Ammon's horn (tissue), 1 donor: Measurements from ENCODE around the gene CDH11.

ENCODE experiments used
- DNase-seq: peaks from one replicate; pipeline ENCODE4 v3.0.0-alpha.2; 2016; ENCODE audit warnings: low spot score

CDH11 gene

DNA sequence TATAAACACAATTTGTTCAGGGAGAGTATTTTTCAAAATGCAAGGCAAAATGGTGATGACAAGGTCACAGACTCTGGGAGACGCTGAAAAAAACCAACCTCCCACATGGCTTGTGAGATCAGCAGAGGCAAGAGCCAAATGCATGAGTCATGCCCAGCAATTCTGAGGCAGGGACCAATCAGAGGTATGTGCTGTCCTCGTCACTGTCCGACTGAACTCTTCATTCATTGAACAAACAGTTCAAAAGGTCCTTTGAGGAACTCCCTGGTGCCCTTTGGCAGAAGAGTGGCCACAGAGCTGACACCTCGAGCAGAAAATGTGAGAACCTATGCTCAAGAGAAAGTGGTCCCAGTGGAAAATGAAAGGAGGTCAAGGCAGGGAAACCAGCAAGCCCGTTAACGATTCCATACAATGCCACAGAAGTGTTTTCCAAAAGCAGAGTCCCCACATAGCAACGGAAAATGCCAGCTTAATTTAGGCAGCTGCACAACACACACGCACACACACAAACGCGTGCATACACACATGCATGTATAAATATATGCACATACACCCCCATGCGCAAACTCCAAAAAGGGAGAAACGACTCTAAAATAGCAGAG, 50.9 kb downstream of the CDH11 start:
- peak; percentile 96 for DNase-seq

DNA sequence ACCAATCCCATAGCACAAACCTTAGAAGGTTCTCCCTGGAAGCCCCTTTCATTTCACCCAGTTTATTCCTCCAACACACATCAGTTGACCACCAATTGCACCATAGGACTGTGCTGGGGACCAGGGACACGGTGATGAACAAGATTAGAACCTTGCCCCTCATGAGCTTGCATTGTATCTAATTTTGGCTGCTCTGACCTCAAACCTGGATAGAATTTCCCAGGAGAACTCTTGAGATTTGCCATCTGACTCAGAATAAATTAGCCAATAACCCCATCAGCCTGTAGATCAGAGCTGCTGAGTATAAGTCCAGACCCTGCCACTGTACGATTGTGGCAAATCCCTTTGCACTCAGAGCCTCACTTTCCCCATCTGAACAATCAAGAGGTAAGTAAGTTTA, 52.1 kb downstream of the CDH11 start:
- DNase-seq = no peak

DNA sequence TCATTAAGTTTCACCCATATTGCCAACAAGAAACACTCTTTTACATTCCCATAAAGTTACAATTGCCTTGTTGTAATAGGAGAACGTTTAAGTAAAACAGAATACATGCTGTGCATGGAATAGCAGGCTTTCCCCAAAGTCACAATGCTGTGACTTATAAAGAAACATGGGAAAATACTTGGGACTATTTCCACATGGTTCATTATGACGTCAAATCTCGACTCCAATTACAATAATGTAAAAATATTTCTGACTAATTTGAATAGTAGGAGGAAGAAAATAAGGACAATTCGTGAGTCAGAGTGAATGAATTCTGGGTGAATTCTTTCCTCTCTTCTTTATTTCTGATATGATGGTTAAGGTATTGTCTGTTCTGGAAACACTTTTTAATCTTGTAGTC, 52.8 kb downstream of the CDH11 start:
- no peak for DNase-seq

DNA sequence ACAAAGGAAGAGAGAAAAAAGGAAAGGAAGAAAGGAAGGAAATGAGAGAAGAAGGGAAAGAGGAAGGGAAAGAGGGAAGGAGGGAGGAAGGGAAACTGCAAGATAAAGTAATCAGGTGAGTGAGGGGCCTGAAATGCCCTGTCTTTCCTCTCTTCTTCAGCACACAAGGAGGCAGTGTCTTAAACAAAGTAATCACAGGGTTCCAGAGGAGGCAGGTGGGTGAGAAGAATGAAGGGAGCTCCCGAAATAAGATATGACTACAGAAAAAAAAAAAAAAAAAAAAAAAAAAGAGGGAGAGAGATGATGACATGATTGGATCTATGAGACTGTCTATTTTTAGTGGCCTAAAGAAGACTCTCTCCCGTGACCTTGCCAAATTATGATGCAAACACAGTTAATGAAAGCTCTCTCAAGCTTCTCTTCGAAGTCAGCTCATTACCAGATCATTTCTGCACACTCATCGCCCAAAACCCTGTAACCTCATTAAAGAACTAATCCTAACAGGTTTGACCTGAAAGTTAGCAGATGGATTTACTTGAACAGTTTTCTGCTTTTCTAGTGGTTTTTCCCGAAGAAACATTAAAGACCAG, 53.6 kb downstream of the CDH11 start:
- no peak for DNase-seq

DNA sequence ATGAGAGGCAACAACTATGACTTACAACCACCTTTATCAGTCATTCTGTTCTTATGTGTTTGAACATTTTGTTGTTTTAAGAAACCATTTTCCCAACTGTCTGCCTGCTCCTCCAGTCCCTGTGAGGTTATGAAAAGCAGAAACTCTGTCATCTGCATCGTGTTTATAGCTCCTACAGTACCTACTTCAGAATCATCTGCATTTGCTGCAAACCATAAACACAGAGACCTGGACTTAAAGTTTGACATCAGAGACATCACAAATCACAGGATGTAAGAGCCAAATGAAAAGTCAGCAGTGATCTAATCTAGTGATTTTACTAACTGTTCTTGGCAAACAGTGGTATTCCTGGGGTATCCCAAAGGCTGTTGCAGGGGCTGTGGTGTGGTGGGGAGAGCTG, 55.2 kb downstream of the CDH11 start:
- no peak for DNase-seq

DNA sequence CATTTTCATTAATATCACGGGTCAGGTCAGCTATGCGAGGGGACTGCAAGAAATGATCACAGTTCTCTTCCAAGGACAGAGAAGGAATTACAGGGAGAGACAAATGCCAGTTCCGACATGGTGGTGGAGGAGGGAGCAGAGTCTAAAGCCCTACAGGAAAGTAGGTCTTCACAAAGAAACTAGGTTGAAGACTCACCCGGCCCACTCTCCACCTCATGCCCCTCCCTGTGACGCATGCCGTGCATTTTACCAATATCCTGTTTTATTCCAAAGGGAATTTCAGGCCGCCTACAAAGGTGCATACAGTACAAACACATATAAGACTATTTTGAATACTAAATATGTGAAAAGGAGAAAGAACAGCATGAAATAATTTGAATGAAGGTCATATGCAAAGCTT, 56.8 kb downstream of the CDH11 start:
- no peak for DNase-seq

DNA sequence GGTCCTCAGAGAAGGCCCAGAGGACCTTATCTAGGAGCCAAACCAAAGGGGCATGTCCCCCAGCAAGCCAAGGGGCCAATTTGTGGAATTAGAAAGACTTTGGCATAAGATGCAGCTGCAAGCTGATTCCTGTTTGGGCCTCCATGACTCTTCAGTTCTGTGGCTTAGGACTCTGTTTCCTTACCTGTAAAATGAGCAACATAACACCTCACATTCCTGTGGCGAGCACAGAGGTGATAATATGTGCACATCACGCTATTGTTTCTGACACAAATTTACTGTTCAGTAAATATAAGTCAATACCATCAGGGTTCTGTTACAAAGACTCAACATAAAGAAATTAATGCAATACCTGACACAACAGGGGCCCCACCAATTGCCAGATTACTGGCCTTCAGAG, 57.7 kb downstream of the CDH11 start:
- DNase-seq = no peak

DNA sequence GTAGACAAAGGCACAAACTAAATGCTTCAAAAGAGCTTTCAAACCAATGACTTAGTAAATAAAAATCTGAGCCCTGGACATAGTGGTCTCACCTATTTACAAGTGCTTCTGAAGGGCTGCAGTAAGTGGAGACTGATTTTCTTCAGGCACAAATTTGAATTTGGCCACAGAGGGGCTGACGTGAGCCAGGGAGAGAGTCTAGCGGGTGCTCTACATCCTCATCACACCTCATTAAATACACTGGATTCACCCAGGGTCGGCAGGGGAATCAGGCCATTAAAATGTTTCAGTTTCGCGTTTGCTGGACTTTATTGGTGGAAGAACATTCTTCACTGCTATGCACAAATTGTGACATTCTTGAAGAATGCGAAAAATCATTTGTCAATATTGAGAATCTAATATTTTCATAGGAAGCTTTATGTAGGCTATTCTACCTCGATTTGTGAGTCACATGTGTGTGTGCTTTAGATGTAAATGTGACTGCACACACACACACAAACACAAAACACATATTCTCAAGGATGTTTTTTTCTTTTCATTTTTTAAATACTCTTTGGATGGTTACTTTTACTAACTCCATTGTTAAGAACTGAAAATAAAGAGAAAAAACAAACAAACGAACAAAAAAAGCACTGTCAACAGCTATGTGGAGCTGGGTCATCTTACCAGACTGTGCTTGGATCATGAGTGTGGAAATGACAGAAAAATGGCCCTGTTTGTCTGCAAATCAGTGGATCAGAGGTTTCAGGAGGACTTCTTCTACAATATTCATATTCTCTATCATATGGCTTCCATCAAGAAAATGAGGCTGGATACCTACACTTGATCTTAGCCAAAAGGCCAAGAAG, 58.9 kb downstream of the CDH11 start:
- peak; percentile 63 for DNase-seq

DNA sequence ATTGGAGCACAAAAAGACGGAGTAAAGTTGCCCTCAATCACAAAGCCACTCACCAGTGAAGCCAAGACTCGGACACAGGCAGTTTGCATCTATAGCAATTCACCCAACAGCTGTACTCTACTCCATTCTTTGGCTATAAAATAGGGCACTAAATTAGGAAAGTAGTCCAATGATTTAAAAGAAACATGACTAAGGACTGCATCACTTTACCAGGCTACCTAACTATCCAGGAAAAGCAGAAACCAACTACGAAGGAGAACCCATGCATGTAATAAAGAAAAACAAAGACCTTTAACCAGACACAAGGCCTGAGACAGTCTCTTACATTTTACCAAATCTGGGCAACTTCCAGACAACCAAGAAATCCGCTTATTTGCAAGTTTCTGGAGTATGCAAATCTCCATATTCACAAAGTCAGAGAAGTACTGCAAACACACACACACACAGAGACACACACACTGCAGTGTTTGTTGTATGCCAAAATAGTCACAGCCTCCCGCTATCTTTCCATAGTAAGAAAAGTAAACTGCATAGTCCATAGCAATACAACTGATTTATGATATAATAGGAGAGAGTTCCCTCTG, 59.8 kb downstream of the CDH11 start:
- no peak for DNase-seq

DNA sequence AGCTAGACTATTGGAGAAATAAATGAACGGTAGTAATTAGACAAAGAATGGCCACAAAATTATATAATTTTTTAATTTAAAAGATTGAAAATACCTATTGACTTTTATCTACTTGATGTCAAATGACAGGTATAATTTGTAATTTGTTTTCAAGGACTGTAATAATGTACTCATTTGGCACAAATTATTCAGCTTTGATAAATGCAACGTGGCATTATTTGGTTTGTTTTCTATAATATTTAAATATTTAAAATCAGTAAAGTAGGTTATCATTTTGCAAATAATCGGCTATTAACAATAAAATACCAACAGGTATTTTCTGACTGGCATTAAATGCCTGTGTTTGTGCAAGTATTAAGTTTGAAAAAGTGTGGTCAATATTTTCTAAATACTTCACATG, 60.6 kb downstream of the CDH11 start:
- DNase-seq = no peak

DNA sequence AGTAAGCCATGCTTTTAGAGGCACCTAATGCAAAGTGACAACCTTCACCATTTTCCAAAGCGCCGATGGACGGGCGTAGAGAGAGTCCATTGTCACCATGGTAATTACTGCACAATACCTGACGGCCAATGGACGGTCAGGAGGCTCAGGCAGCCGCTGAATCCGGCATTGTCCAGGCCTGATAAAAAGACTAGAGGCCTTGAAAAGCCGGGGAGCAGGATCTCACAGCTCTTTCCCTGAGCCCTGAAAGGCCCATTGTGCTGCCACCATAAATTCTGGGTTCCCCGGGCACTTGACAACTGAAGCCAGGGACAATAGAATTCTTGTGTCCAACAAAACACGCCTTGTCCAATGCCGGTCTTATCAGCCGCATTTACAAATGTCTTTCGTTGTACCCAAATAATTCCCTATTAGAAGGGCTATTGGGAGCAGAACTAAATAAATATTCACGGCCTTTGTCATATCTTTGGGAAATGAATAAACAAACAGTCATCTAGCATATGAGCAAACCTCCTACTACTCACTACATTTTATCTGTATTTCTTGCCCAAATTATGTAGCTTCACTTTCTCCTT, 62.4 kb downstream of the CDH11 start:
- DNase-seq = peak; percentile 93

DNA sequence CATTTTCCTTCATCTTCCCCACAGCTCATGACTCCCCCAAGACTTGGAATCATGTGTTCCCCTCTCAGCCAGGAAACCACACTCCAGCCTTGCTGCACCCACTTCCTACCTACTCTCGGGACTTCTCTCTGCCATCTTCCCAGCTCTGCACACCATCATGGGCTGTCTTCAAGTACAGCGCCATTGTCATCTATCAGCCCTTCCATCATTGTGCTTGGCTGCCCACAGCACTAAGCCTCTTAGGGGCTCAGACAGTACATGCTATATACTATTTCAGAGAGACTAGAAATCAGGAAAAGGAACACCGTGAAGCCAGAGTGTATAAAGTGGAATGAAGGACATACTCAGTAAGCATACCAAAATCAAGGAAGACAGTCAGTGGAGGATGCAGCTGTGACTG, 64.7 kb downstream of the CDH11 start:
- DNase-seq = no peak

DNA sequence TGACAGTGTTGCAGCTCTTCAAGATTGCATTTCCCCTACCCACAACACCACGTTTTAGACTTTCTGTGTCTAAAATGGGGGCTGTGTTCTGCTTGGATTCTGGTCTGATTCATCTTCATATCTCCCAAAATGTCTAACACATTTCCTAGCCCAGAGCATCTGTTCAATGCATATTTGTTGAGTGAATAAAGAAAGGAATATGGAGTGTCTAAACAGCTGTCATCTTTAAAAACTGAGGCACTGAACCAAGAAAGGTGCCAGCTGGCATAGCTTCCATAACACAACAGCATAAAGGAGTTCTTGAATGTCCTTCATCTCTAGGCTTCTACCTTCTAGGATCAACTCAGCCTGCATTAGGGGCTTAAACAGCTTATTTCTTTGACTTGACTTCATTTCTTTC, 67.4 kb downstream of the CDH11 start:
- no peak for DNase-seq

DNA sequence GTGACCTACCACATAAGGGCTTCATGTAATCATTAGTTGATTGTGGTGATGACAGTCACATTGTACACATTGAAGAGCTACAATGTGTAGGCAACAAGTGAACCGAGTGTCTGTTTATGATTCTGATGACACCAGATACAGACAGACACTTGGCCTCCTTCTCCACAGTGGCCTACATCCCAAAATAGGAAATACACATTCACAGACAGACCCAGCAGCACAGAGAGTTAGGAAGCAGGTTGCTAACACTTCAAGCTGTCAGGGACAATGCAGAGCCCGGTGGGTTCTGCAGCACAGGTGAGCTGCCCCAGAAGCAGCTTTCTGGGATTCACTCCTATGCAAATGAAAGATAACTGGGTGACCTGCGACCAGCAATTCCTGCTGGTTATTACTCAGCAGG, 72.2 kb downstream of the CDH11 start:
- DNase-seq = no peak

DNA sequence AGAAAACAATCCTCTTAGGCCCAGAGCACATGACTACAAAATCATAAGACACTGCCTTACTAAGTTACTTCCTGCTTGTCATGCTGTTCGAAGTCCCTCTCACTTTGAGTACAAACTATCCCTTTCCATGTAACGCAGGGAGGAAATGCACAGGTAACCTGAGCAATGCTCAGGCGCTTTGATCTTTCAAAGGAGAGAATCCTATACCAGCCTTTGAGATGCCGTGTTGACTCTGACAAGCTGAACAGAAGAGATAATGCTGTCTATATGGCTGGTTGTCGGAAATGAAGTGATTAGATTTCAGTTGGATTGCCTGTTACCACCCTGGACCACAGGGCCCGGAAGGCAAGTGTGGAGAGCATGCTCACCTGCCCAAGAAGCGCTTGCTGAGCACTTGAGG, 75.9 kb downstream of the CDH11 start:
- no peak for DNase-seq

DNA sequence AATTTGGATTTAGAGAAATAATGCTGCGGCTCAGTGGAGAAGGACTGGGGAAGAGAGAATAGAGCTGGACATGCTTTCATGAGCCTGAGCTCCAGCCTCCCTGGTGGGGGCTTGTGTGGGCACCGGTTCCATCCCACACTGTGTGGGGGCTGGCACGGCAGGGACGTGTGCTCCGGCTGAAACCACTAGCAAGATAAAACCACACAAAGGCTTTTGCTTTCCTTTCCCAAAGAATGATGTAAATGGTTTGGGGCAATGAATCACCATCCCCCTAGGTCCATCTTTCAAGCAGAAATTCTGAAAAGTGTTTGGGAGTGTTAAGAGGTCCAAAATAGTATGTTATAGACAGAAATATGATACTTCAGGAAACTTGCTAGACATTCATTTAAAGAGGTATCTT, 77.0 kb downstream of the CDH11 start:
- no peak for DNase-seq

DNA sequence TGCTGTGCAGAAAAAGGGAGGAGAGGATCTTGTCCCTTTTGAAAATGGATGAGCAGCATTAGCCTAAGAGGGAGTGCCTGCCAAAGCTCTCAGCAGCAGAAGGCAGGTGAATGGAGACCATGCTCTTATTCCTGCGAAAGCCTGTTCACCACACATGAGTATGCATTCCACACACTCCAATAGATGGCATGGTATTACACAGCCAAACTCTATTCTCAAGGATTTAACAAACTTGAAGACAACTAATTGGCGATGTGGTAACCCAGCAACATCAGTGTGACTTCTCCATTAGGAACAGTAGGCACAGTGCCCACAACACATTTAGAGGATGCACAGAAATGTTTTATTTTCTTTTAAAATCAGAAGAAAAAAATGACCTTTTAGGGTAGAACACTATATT, 77.8 kb downstream of the CDH11 start:
- peak; percentile 37 for DNase-seq

DNA sequence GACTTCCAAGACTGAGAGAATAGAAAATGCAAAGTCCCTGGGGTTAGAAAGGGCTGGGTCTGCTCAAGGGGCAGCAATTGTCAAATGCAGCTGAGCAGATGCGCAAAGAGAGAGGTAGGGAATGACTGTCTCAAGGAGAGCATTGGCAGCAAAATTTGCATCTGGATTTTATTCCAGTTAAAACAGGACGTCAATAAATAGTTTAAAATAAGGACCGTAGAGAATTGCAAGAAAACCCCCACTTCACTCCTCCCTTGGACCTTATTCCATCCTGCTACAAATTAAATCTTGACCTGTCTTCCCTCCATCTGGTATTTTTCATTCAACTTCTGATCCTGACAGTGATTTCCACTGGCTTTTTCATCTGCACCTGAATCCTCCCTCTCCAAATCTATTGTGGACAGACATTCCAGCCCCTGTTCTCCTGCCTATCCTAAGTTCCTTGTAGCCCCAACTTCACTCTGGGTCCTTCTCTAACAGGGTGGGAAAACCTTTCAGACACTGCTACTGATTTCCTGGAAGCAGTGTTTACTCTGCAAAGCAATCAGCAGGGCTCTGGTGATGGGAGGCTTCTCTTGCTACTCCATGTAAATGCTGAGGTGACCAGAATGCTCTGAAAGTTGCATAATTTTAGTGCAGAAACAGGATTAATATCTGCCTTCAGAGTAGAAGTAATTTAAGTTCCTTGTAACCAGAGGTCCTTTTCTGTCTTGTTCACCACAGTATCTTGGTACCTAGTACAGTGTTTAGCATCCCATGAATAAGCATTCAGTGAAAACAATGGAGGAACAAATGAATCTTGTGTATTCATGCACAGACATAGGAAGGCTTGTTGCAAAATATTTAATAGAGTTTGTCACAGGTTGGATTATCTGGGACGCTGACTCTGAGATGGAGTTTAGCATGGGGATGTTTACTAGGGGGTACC, 79.2 kb downstream of the CDH11 start:
- no peak for DNase-seq

DNA sequence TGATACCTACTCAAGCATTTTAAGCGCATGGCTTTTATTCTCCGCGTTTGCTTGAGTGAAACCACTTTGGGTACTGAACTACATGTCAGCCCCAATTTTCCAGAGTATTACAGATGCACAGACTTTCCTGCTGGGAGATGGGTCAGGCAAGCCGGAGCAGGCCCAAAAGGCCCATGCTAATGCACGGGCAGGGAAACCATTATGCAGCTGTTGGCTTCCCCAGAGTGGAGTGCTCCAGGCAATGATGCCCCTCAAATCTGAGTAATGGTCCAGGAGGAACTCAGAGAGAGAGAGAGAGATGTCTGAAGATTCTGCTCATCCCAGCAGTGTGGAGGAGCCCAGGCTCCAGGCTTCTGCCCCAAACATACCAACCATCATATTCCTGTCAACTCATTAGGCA, 80.2 kb downstream of the CDH11 start:
- DNase-seq = no peak

DNA sequence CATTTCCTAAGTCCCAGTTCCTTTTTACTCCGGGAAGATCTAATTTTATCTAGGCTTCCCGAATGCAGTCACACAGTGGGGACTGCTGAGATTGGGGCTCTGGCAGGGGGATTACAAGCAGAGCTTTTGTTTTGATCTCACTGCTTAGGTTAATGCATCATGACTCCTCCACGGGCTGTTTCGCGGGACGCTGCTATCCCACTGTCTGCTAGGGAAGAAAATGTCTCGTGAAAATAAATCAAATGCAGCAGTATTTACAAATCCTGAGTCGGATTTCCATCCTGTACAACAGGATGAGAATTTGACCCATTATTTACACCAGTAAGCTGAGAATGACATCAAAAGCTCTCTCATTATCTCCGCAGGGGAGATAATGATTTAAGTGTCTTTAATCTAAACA, 83.8 kb downstream of the CDH11 start:
- no peak for DNase-seq

DNA sequence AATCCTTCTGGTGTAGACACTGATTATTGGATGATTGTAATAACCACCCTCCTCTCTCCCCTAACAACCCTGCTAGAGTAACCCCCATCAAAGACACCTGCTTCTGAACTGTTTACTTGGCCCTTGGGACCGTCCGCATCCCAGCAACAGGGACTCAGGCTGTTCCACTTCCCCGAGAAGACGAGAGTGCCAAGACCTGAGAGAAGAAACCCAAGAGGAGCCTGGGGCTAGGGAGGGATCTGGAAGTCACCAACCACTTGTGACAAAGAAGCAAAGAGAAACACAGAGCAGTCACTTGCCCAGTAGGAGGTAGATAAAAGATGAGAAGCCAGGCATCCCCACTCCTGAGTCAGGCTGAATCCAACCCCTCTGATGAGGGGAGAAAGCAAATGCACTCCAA, 84.3 kb downstream of the CDH11 start:
- DNase-seq = peak; percentile 27

DNA sequence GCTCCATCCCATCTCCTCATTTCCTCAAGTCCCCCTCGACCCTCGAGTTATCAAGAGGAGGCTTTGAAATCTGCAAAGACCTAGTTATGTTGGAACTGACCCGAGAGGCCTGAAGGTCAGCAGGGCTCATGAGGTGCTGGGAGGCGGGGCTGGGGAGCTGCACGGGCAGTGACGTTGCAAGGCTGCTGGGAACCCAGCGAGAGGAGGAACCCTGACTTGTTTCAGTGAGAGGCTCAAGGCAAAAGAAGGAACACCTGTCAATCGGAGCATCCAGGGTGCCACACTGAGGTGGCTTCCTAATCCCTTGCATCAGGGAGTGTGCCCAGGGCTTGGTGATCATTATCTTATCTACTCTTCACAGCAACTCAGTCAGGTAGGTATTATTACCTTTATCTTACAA, 86.9 kb downstream of the CDH11 start:
- DNase-seq = no peak
